H1 (cell line): ENCODE measurements around the gene PLXNA4. TPM values are rescaled to one million over a fixed set of nuclear protein-coding genes. Genes with fewer than 3 reads are reported as not detected.

Experiments
- CTCF ChIA-PET: fragments of 300-600 bp; sonication (Branson Sonifier 250); formaldehyde crosslinking; loops from one replicate; lab custom pipeline; 2021; ENCODE audit not compliant: partially characterized antibody; lab: Charles Lee
- POLR2A ChIA-PET: fragments of 300-600 bp; sonication (Branson Sonifier 250); formaldehyde crosslinking; loops from one replicate; lab custom pipeline; 2021; ENCODE audit warnings: inconsistent platforms; ENCODE audit not compliant: partially characterized antibody; lab: Charles Lee
- DNase-seq, 2 experiments: peaks; one replicate each; pipeline versions ENCODE4 v3.0.0 to v3.0.0-alpha.2; 2010 to 2022; ENCODE audit warnings: low spot score in 2 of 2, low read depth in 1 of 2, mixed read lengths in 1 of 2
- FAIRE-seq: peaks from 2 replicates; lab custom pipeline; 2011; peaks lifted over from hg19 to GRCh38; lab: Jason Lieb, UNC
- H2AFZ ChIP-seq: 2 replicates; pipeline ENCODE4 v1.8.1; 2012; ENCODE audit warnings: low read length, inconsistent platforms
- H2AK5ac ChIP-seq: 2 replicates; pipeline ENCODE4 v1.6.1; 2013; ENCODE audit warnings: low read depth, low read length
- H2BK120ac ChIP-seq: replicated peaks from 2 replicates; pipeline ENCODE3; 2013; ENCODE audit warnings: low read depth, low read length, inconsistent platforms
- H2BK12ac ChIP-seq: 2 replicates; pipeline ENCODE4 v1.6.1; 2013; ENCODE audit warnings: low read depth, low read length
- H2BK15ac ChIP-seq: 2 replicates; pipeline ENCODE4 v1.6.1; 2013; ENCODE audit warnings: low read length
- H2BK20ac ChIP-seq: 2 replicates; pipeline ENCODE4 v1.6.1; 2013; ENCODE audit warnings: low read length
- H2BK5ac ChIP-seq: 2 replicates; pipeline ENCODE4 v1.6.1; 2013; ENCODE audit warnings: low read depth, low read length
- H3K14ac ChIP-seq: 2 replicates; pipeline ENCODE4 v1.6.1; 2013; ENCODE audit warnings: inconsistent platforms; ENCODE audit not compliant: insufficient read length
- H3K18ac ChIP-seq: 2 replicates; pipeline ENCODE4 v1.6.1; 2013; ENCODE audit warnings: low read length; ENCODE audit errors: extremely low read depth
- H3K23ac ChIP-seq: 2 replicates; pipeline ENCODE4 v1.6.1; 2013; ENCODE audit warnings: inconsistent platforms; ENCODE audit not compliant: insufficient read length
- H3K23me2 ChIP-seq: 2 replicates; pipeline ENCODE4 v1.6.1; 2013; ENCODE audit warnings: low read depth, low read length
- H3K27ac ChIP-seq: 2 replicates; pipeline ENCODE4 v1.6.1; 2011; ENCODE audit warnings: low read depth, low read length, inconsistent platforms
- H3K27me3 ChIP-seq, 4 experiments: replicated peaks in 1 of 4; 1 replicate in 1 of 4; 2 replicates in 3 of 4; pipeline versions ENCODE4 v1.6.1 to v1.8.1; 2011 to 2013; ENCODE audit warnings: low read length in 3 of 4, mild to moderate bottlenecking in 3 of 4, inconsistent platforms in 2 of 4, mixed read lengths in 2 of 4, moderate library complexity in 1 of 4; ENCODE audit not compliant: control insufficient read depth in 3 of 4, insufficient read depth in 3 of 4; ENCODE audit errors: extremely low read depth in 1 of 4
- H3K36me3 ChIP-seq, 4 experiments: 2 replicates each; pipeline versions ENCODE4 v1.6.1 to v1.8.1; 2011 to 2013; ENCODE audit warnings: mild to moderate bottlenecking in 4 of 4, low read length in 3 of 4, moderate library complexity in 2 of 4, control low read depth in 1 of 4, inconsistent platforms in 1 of 4; ENCODE audit not compliant: insufficient read depth in 4 of 4, control insufficient read depth in 2 of 4
- H3K4ac ChIP-seq: replicated peaks from 2 replicates; pipeline ENCODE3; 2013; ENCODE audit warnings: low read length, low read depth, mixed read lengths, inconsistent platforms; ENCODE audit not compliant: insufficient read length
- H3K4me1 ChIP-seq, 4 experiments: replicated peaks in 1 of 4; 1 replicate in 1 of 4; 2 replicates in 3 of 4; pipeline versions ENCODE4 v1.6.1 to v1.8.1; 2011 to 2013; ENCODE audit warnings: low read length in 3 of 4, inconsistent platforms in 2 of 4, mixed read lengths in 1 of 4; ENCODE audit not compliant: insufficient read depth in 4 of 4, control insufficient read depth in 3 of 4
- H3K4me2 ChIP-seq, 2 experiments: 2 replicates each; pipeline versions ENCODE4 v1.6.1 to v1.8.1; 2011 to 2013; ENCODE audit warnings: low read depth in 2 of 2, low read length in 2 of 2, control low read depth in 1 of 2, inconsistent platforms in 1 of 2, mild to moderate bottlenecking in 1 of 2; ENCODE audit not compliant: insufficient read depth in 1 of 2
- H3K4me3 ChIP-seq, 4 experiments: fragments of 200-600, 300-600 bp in 1 of 4; sonication (generic), shearing (Covaris generic), sonication (Bioruptor Twin) in 1 of 4; 2 replicates each; pipeline versions ENCODE4 v1.5.1 to v1.8.1; 2011 to 2016; ENCODE audit warnings: low read length in 4 of 4, low read depth in 3 of 4, control low read depth in 2 of 4, inconsistent platforms in 2 of 4, mild to moderate bottlenecking in 2 of 4, mixed read lengths in 1 of 4, moderate library complexity in 1 of 4; ENCODE audit not compliant: insufficient read depth in 2 of 4; ENCODE audit errors: extremely low read depth in 1 of 4
- H3K56ac ChIP-seq: replicated peaks from 2 replicates; pipeline ENCODE3; 2013; ENCODE audit warnings: low read depth, mild to moderate bottlenecking, mixed read lengths, low read length, inconsistent platforms; ENCODE audit not compliant: insufficient read length
- H3K79me1 ChIP-seq: 2 replicates; pipeline ENCODE4 v1.6.1; 2013; ENCODE audit warnings: low read depth, low read length, control low read depth
- H3K79me2 ChIP-seq, 2 experiments: 2 replicates each; pipeline versions ENCODE4 v1.6.1 to v1.8.1; 2012 to 2013; ENCODE audit warnings: low read length in 2 of 2, mild to moderate bottlenecking in 2 of 2, inconsistent platforms in 1 of 2; ENCODE audit not compliant: insufficient read depth in 2 of 2, control insufficient read depth in 1 of 2
- H3K9ac ChIP-seq, 4 experiments: replicated peaks in 1 of 4; 1 replicate in 1 of 4; 2 replicates in 3 of 4; pipeline versions ENCODE4 v1.6.1 to v1.8.1; 2011 to 2013; ENCODE audit warnings: low read depth in 3 of 4, low read length in 3 of 4, control low read depth in 2 of 4, mild to moderate bottlenecking in 2 of 4, moderate library complexity in 2 of 4, inconsistent platforms in 1 of 4; ENCODE audit errors: extremely low read depth in 1 of 4
- H3K9me3 ChIP-seq, 2 experiments: 2 replicates each; pipeline versions ENCODE4 v1.6.1 to v1.8.1; 2012 to 2013; ENCODE audit warnings: mild to moderate bottlenecking in 2 of 2, moderate library complexity in 2 of 2, control low read depth in 1 of 2, inconsistent platforms in 1 of 2, low read depth in 1 of 2, low read length in 1 of 2, mixed read lengths in 1 of 2; ENCODE audit not compliant: insufficient read depth in 2 of 2
- H4K20me1 ChIP-seq, 2 experiments: replicated peaks in 1 of 2; 2 replicates each; pipeline versions ENCODE3 to v1.8.1; 2011 to 2013; ENCODE audit warnings: inconsistent platforms in 2 of 2, low read length in 2 of 2, mild to moderate bottlenecking in 1 of 2; ENCODE audit not compliant: insufficient read depth in 2 of 2, control insufficient read depth in 1 of 2
- H4K5ac ChIP-seq: 2 replicates; pipeline ENCODE4 v1.6.1; 2013; ENCODE audit warnings: low read length, low read depth, mixed read lengths, inconsistent platforms; ENCODE audit not compliant: insufficient read length
- H4K8ac ChIP-seq: 2 replicates; pipeline ENCODE4 v1.8.0; 2013; ENCODE audit warnings: mild to moderate bottlenecking, moderate library complexity, low read length, inconsistent platforms; ENCODE audit not compliant: insufficient read depth; ENCODE audit errors: extremely low read depth
- H4K91ac ChIP-seq: replicated peaks from 2 replicates; pipeline ENCODE3; 2013; ENCODE audit warnings: low read length, mixed read lengths, inconsistent platforms; ENCODE audit not compliant: insufficient read length
- CHD2 ChIP-seq: IDR thresholded peaks from 2 replicates; pipeline ENCODE4 v1.6.1; 2012; ENCODE audit warnings: low read length, improper control_type of control experiment
- KDM1A ChIP-seq: fragments of 200-600, 300-600 bp; sonication (generic); IDR thresholded peaks from 2 replicates; pipeline ENCODE4 v1.7.1; 2016; ENCODE audit warnings: mild to moderate bottlenecking, low read length, borderline replicate concordance
- KDM5A ChIP-seq: fragments of 200-600 bp; IDR thresholded peaks from 2 replicates; pipeline ENCODE4 v1.7.1; 2012; ENCODE audit warnings: mild to moderate bottlenecking, low read length, inconsistent platforms, mixed read lengths
- SAP30 ChIP-seq: fragments of 300-600 bp; sonication (generic); IDR thresholded peaks from 2 replicates; pipeline ENCODE4 v1.7.1; 2012; ENCODE audit warnings: low read length, moderate library complexity, mild to moderate bottlenecking, inconsistent platforms; ENCODE audit not compliant: insufficient read depth, insufficient replicate concordance
- USF2 ChIP-seq: IDR thresholded peaks from 2 replicates; pipeline ENCODE4 v1.6.1; 2011; ENCODE audit warnings: low read length, improper control_type of control experiment
- WGBS, 2 experiments: shearing (Covaris generic) in 1 of 2; methylation state at CpG; one replicate each; pipeline versions ENCODE4 v1.1.6 to v1.1.7; 2013 to 2015; ENCODE audit warnings: low lambda C conversion rate in 2 of 2, mixed read lengths in 2 of 2, inconsistent platforms in 1 of 2, low coverage in 1 of 2, missing lambda C conversion rate in 1 of 2; ENCODE audit not compliant: insufficient replicate concordance in 2 of 2, insufficient coverage in 1 of 2, insufficient read length in 1 of 2; ENCODE audit errors: extremely low coverage in 1 of 2, missing lambda C conversion rate in 1 of 2; 5-methylcytosine and 5-hydroxymethylcytosine counted together
- polyA plus RNA-seq, 7 experiments: library from polyadenylated mRNA; depleted of rRNA in 3 of 7; stranded (reverse) in 5 of 7; unstranded in 2 of 7; fragments of >200 nt in 5 of 7; fragments of 200-250 nt in 2 of 7; gene quantifications; 1 replicate in 5 of 7; 2 replicates in 1 of 7; 4 replicates in 1 of 7; pipeline versions ENCODE4 v1.2.1 to v1.2.3, GENCODE V29; 2011 to 2013; ENCODE audit warnings: missing spikeins in 2 of 7, mixed read lengths in 2 of 7
- total RNA-seq: library from RNA; stranded (reverse); fragmentation: NEBNext Ultra II Directional; extraction: Animal tissue kit (Norgen Biotek cat#: 25700); gene quantifications from 2 replicates; pipeline ENCODE4 v1.2.1, GENCODE V29; 2021

PLXNA4 gene
- total and polyA plus RNA-seq, 2 of the 8 experiments (the other 6 are each of a cell fraction or from before 2014, with no cell fraction given), result 0.76 to 0.79 TPM

- 74% methylated on average over 3 of the region's 3 CpGs; no CpG with 5 or more reads in 1 of the 2 experiments for WGBS, 2 experiments
- no peak overlapping the region for H2BK20ac ChIP-seq
Observed at GRCh38 chr7:132349075-132349474, 227.2 kb downstream of the PLXNA4 start.

More at GRCh38 chr7:132349075-132349474, 227.2 kb downstream of the PLXNA4 start:
- Histone ChIP-seq H2BK120ac (no peak overlapping the region), H4K5ac (no peak overlapping the region), H4K8ac (no peak overlapping the region), H3K4ac (no peak overlapping the region), H3K23me2 (no peaks in the 10 kb centered on the region), H2BK12ac (no peak overlapping the region), H3K27ac (no peak overlapping the region), H2AFZ (no peak overlapping the region), H2AK5ac (no peak overlapping the region), H3K4me1 (peaks cover 0 to 8% (median 4%) of the 10 kb centered on the region in 4 experiments; a peak in 4 of 7 replicates)
- TF ChIP-seq USF2 (no peak), KDM5A (no peak), CHD2 (no peak), SAP30 (no peak), KDM1A (no peak)
- TF ChIP-seq, all 59 proteins: peak for 0
- no peaks in the 10 kb centered on the region for H4K20me1 ChIP-seq
- H3K9ac ChIP-seq, result no peak overlapping the region
- ChIA-PET CTCF (interaction anchor here (1.2 kb wide), 1 partner anchor 53 kb away, joined by 3 read pairs; no protein-coding TSS in a partner anchor), POLR2A (no interaction called here)
- H3K36me3 ChIP-seq, result no peaks in the 10 kb centered on the region
- FAIRE-seq (no peak), DNase-seq (no peak)
- H2BK15ac ChIP-seq, result no peak overlapping the region
- no peak overlapping the region for H3K4me2 ChIP-seq
- H3K18ac ChIP-seq, result no peak overlapping the region
- no peaks in the 10 kb centered on the region for H3K79me2 ChIP-seq
- no peaks in the 10 kb centered on the region for H3K27me3 ChIP-seq
- H3K9me3 ChIP-seq, result no peaks in the 10 kb centered on the region
- no peak overlapping the region for H3K56ac ChIP-seq
- H3K79me1 ChIP-seq, result no peaks in the 10 kb centered on the region
- H4K91ac ChIP-seq, result no peak overlapping the region
- no peak overlapping the region for H3K4me3 ChIP-seq
- no peak overlapping the region for H3K23ac ChIP-seq
- no peak overlapping the region for H2BK5ac ChIP-seq
- no peak overlapping the region for H3K14ac ChIP-seq
